Measurements from ENCODE around the gene KCNT1. TPM values are rescaled to one million over a fixed set of nuclear protein-coding genes. Genes with fewer than 3 reads are reported as not detected.

Gene KCNT1
- total RNA-seq, 4 donors from 2014 or later: 0.09 TPM; not detected in 3

DNA sequence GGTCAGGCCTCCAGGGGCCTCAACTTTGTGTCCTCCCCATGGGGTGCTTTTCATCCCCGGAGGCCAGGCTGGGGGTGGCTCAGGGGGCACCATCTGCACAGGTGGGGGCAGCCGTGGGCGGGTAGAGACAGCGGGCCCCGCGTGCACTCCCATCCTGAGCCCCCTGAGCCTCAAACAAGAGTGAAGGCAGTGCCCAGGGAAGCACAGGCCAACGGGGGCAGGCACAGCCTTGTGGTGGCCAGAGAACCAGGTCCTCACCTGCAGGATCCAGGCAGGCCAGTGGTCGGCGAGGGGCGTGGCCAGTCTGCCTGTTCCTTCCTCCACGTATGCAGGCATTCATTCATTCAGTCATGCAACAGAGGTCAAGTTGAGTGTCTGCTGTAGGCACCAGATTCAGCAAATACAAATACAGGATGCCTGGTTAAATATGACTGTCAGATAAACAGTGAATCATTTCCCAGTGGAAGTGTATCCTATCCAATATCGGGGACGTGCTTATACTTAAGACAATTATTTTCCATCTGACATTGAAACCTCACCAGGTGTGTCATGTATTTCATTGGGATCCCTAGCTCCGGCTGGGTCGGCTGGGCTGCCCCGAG lies 22.3 kb downstream of the KCNT1 start:
- no peak for TF ChIP-seq POLR2A (IDR thresholded peaks at IDR 0.05)
- no peak for TF ChIP-seq CTCF (IDR thresholded peaks at IDR 0.05)
- WGBS, 2 donors: 36 to 66% methylated on average over 8 to 12 of the region's 16 CpGs
- no peak overlapping the region for H3K4me3 ChIP-seq
- H3K9me3 ChIP-seq: no peaks in the 10 kb centered on the region
- H3K27ac ChIP-seq: no peak overlapping the region
- intact Hi-C loops (cut with DNase I): no loop called here
- DNase-seq: no peak
- no peaks in the 10 kb centered on the region for H3K36me3 ChIP-seq
- peaks cover 0 to 86% (median 0%) of the 10 kb centered on the region in 4 donors for H3K27me3 ChIP-seq
- H3K4me1 ChIP-seq: no peaks in the 10 kb centered on the region

DNA sequence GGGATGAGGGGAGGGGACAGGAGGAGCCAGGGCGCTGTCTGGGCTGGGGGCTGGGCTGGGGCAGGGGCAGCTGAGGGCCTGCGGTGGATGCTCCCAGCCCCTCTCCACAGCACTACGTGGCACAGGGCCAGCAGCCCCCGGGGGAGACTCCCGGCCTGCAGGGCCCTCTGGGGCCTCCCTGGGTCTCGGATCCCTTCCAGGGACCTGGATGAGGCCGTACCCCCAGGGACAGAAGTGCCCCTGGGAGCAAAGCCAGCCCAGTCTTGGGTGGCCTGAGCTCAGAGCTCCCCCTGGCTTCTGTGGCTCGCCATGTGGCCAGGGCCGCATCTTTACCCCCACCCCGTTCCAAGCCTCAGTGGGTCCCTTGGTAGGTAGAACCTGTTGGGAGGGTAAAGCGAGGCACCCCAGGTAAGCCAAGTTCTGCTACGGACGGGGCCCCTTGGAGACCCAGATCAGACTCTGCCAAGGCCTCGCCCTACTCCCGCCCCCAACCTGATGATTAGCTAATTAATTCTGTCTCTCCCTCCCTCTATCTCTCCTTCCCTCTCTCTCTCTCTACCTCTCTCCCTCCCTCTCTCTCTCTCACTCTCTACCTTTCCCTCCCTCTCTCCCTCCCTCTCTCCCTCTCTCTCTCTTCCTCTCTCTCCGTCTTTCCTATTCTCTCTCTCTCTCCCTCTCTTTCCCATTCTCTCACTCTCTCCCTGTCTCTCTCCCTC lies 24.3 kb downstream of the KCNT1 start:
- Histone ChIP-seq H3K36me3 (no peaks in the 10 kb centered on the region), H3K4me1 (no peaks in the 10 kb centered on the region), H3K27ac (no peak overlapping the region), H3K27me3 (peaks cover 0 to 66% (median 0%) of the 10 kb centered on the region in 4 donors), H3K9me3 (peaks cover 0 to 2% (median 0%) of the 10 kb centered on the region in 3 donors), H3K4me3 (no peak overlapping the region)
- DNase-seq: no peak
- intact Hi-C loops (cut with DNase I): no loop called here
- 50 to 59% methylated on average over 7 to 9 of the region's 16 CpGs for WGBS, 2 donors
- no peak for TF ChIP-seq POLR2A (IDR thresholded peaks at IDR 0.05)
- no peak for TF ChIP-seq CTCF (IDR thresholded peaks at IDR 0.05)

DNA sequence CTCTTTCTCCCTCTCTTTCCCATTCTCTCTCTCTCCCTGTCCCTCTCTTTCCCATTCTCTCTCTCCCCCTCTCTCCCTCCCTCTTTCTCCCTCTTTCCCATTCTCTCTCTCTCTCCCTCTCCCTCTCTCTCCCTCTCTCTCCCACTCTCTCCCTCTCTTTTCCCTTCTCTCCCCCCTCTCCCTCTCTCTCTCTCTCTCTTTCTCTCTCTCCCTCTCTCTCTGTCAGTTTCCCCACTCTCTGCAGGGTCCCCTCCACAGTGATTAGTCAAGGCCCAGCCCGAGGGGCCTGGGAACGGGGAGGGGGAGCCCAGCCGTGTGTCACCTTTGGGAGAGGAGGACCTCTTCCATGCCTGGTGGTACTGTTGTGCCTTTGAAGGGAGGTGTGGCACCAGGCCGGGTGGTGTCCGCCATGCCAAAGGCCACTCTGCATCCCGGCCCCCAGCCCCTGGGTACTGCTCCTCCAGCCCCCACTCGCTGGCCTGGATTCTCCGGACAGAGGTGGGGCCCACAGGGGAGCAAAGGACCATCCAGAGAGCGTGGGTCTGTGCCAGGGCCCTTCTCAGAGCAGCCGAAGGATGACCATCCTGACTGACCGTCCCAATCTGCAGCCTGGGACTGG lies 25.4 kb downstream of the KCNT1 start:
- no peaks in the 10 kb centered on the region for H3K36me3 ChIP-seq
- no peak overlapping the region for H3K4me3 ChIP-seq
- peaks cover 0 to 60% (median 0%) of the 10 kb centered on the region in 4 donors for H3K27me3 ChIP-seq
- intact Hi-C loops (cut with DNase I): no loop called here
- no peaks in the 10 kb centered on the region for H3K4me1 ChIP-seq
- no peak overlapping the region for H3K27ac ChIP-seq
- no peak for TF ChIP-seq CTCF (IDR thresholded peaks at IDR 0.05)
- TF ChIP-seq POLR2A (IDR thresholded peaks at IDR 0.05): no peak
- 0% methylated on average over 2 of the region's 11 CpGs; no CpG with 5 or more reads in 1 of the 2 donors for whole genome bisulfite sequencing, 2 donors
- DNase-seq: no peak
- peaks cover 0 to 7% (median 3%) of the 10 kb centered on the region in 3 donors for H3K9me3 ChIP-seq

GRCh38 chr9:135728436-135729110 lies 26.6 kb downstream of the KCNT1 start:
- intact Hi-C loops (cut with DNase I): no loop called here
- TF ChIP-seq CTCF (IDR thresholded peaks at IDR 0.05) (no peak), POLR2A (IDR thresholded peaks at IDR 0.05) (no peak)
- no peak for DNase-seq
- 63 to 66% methylated on average over 6 to 7 of the region's 18 CpGs for WGBS, 2 donors
- Histone ChIP-seq H3K4me1 (no peaks in the 10 kb centered on the region), H3K4me3 (no peak overlapping the region), H3K9me3 (peaks cover 0 to 7% (median 3%) of the 10 kb centered on the region in 3 donors), H3K27ac (no peak overlapping the region), H3K27me3 (peaks cover 0 to 56% (median 0%) of the 10 kb centered on the region in 4 donors), H3K36me3 (no peaks in the 10 kb centered on the region)

Data from esophagus squamous epithelium (tissue), 5 donors.